B cell (primary cell): ENCODE measurements around the gene C9orf43. TPM values are rescaled to one million over a fixed set of nuclear protein-coding genes. Genes with fewer than 3 reads are reported as not detected.

Experiments
- ATAC-seq: fragments of 200-7000 bp; cut with Tn5 transposase; one replicate; pipeline ENCODE4 v1.10.0; 2021; ENCODE audit warnings: low read depth, mild to moderate bottlenecking, moderate number of reproducible peaks, moderate library complexity
- CTCF ChIA-PET: fragments of 350-600 bp; sonication (Branson Sonifier 250); formaldehyde crosslinking; loops from one replicate; lab custom pipeline; 2021; ENCODE audit warnings: antibody characterized with exemption, inconsistent platforms; lab: Charles Lee
- POLR2A ChIA-PET: fragments of 350-600 bp; sonication (Branson Sonifier 250); formaldehyde crosslinking; loops from one replicate; lab custom pipeline; 2021; ENCODE audit warnings: antibody characterized with exemption; lab: Charles Lee
- DNase-seq: peaks from one replicate; pipeline ENCODE4 v3.0.0; 2013
- H2AFZ ChIP-seq: 2 replicates; pipeline ENCODE4 v1.6.1; 2012; ENCODE audit warnings: mild to moderate bottlenecking, low read depth, low read length; ENCODE audit not compliant: insufficient read depth, poor library complexity, severe bottlenecking
- H3K27ac ChIP-seq, 2 donors: 1 replicate in 1 of 2; 2 replicates in 1 of 2; pipeline ENCODE4 v1.5.1; 2012 to 2013; ENCODE audit warnings: low read length in 2 of 2, mild to moderate bottlenecking in 2 of 2, moderate library complexity in 1 of 2
- H3K27me3 ChIP-seq, 4 experiments: fragments of 200-600 bp in 1 of 4; sonication (generic) in 1 of 4; replicated peaks in 1 of 4; 1 replicate in 2 of 4; 2 replicates in 2 of 4; pipeline versions ENCODE4 v1.6.1 to v1.7.0; 2013 to 2016; ENCODE audit warnings: low read length in 3 of 4, mild to moderate bottlenecking in 2 of 4, mixed read lengths in 1 of 4, moderate library complexity in 1 of 4; ENCODE audit not compliant: insufficient read depth in 4 of 4, control insufficient read depth in 3 of 4; ENCODE audit errors: control extremely low read depth in 1 of 4
- H3K36me3 ChIP-seq, 2 experiments: replicated peaks in 1 of 2; 1 replicate in 1 of 2; 2 replicates in 1 of 2; pipeline versions ENCODE4 v1.6.1 to v1.7.1; 2013; ENCODE audit warnings: low read length in 1 of 2; ENCODE audit not compliant: insufficient read depth in 2 of 2, control insufficient read depth in 1 of 2; ENCODE audit errors: control extremely low read depth in 1 of 2, extremely low read depth in 1 of 2
- H3K4me1 ChIP-seq, 2 donors: fragments of 200-600 bp in 1 of 2; sonication (generic) in 1 of 2; 1 replicate in 1 of 2; 2 replicates in 1 of 2; pipeline versions ENCODE4 v1.5.1 to v1.6.1; 2013 to 2017; ENCODE audit warnings: low read length in 2 of 2; ENCODE audit not compliant: control insufficient read depth in 2 of 2, insufficient read depth in 2 of 2
- H3K4me2 ChIP-seq: replicated peaks from 2 replicates; pipeline ENCODE3; 2012; ENCODE audit warnings: mild to moderate bottlenecking, low read depth, low read length; ENCODE audit not compliant: poor library complexity, severe bottlenecking
- H3K4me3 ChIP-seq, 5 experiments: fragments of 200-600 bp in 1 of 5; sonication (generic) in 1 of 5; 1 replicate in 3 of 5; 2 replicates in 2 of 5; pipeline versions ENCODE4 v1.5.1 to v1.7.0; 2011 to 2016; ENCODE audit warnings: low read length in 4 of 5, mild to moderate bottlenecking in 4 of 5, low read depth in 2 of 5, control low read depth in 1 of 5, moderate library complexity in 1 of 5; ENCODE audit not compliant: insufficient read depth in 1 of 5; ENCODE audit errors: control extremely low read depth in 1 of 5, extremely low read depth in 1 of 5
- H3K79me2 ChIP-seq: fragments of 200-600 bp; sonication (generic); one replicate; pipeline ENCODE4 v1.6.0; 2016; ENCODE audit warnings: low read length; ENCODE audit not compliant: control insufficient read depth, insufficient read depth
- H3K9ac ChIP-seq: fragments of 200-600 bp; sonication (generic); 2 replicates; pipeline ENCODE4 v1.6.1; 2017; ENCODE audit warnings: mild to moderate bottlenecking, low read length, moderate library complexity
- H3K9me3 ChIP-seq, 3 donors: one replicate each; pipeline versions ENCODE4 v1.6.1 to v1.7.1; 2013; ENCODE audit warnings: low read length in 2 of 3; ENCODE audit not compliant: control insufficient read depth in 2 of 3, insufficient read depth in 1 of 3; ENCODE audit errors: control extremely low read depth in 1 of 3
- H4K20me1 ChIP-seq: 2 replicates; pipeline ENCODE4 v1.6.0; 2012; ENCODE audit warnings: mild to moderate bottlenecking, low read length; ENCODE audit not compliant: insufficient read depth, control insufficient read depth, poor library complexity, severe bottlenecking
- H3K27ac Mint-ChIP-seq: one replicate; pipeline ENCODE4 v1.8.0; 2021; ENCODE audit warnings: mixed read lengths
- H3K27me3 Mint-ChIP-seq: one replicate; pipeline ENCODE4 v1.8.0; 2021; ENCODE audit warnings: mixed read lengths
- H3K4me1 Mint-ChIP-seq: one replicate; pipeline ENCODE4 v1.8.0; 2021; ENCODE audit warnings: mixed read lengths
- H3K4me3 Mint-ChIP-seq: one replicate; pipeline ENCODE4 v1.8.0; 2021; ENCODE audit warnings: mixed read lengths
- H3K9me3 Mint-ChIP-seq: one replicate; pipeline ENCODE4 v1.8.0; 2022; ENCODE audit warnings: mixed read lengths; ENCODE audit not compliant: insufficient read depth
- EZH2 ChIP-seq: IDR thresholded peaks from 2 replicates; pipeline ENCODE4 v1.6.1; 2012; ENCODE audit warnings: borderline replicate concordance, low read depth, mild to moderate bottlenecking, moderate library complexity, low read length; ENCODE audit not compliant: insufficient read depth, poor library complexity, severe bottlenecking
- WGBS: methylation state at CpG from one replicate; pipeline ENCODE4 v1.1.5; 2013; ENCODE audit warnings: missing lambda C conversion rate; ENCODE audit not compliant: insufficient coverage; 5-methylcytosine and 5-hydroxymethylcytosine counted together
- intact Hi-C: fragments of 100-400 bp; cut with micrococcal nuclease; formaldehyde crosslinking; loops from one replicate; pipeline ENCODE4 v1.10.0; 2022
- polyA plus RNA-seq: library from polyadenylated mRNA; depleted of rRNA; stranded (reverse); fragments of >200 nt; gene quantifications from 2 replicates; pipeline ENCODE4 v1.2.3, GENCODE V29; 2012
- total RNA-seq, 2 donors: library from RNA; stranded (reverse); fragments of 120-200 nt in 1 of 2; gene quantifications; 1 replicate in 1 of 2; 2 replicates in 1 of 2; pipeline versions ENCODE4 v1.2.3 to v1.2.4, GENCODE V29; 2013 to 2022
- TF ChIP-seq, protein P1 (sequence below): fragments of 200-600 bp; IDR thresholded peaks from one replicate; pipeline ENCODE4 v1.8.0; 2022; ENCODE audit warnings: antibody characterized with exemption, mild to moderate bottlenecking

The C9orf43 gene
- total and polyA plus RNA-seq, 2 donors (not counting 1 experiment from before 2014, with no cell fraction given) = 0.57 to 1.7 TPM

DNA sequence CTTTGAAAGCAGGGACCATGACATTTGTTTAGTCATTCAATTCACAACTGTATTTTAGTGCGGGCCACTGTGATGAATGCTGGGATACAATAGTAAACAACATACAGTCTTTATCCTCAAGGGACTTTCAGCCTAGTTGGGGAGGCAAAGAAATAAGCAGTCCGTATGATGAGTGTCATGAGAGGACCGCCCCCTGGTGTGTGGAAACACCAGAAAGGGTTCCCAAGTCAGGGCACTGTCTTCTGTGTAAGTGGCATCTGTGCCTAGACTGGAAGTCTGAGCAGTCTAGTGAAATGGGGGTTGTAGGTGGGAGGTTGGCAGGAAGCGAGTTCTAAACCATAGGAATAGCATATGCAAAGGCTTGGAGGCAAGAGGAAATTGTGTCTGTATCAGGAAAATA, 6.8 kb downstream of the C9orf43 start:
- Histone ChIP-seq H3K79me2 (no peaks in the 10 kb centered on the region), H3K4me1 (peaks cover 18 to 23% of the 10 kb centered on the region in 2 donors), H3K4me3 (no peak overlapping the region), H3K27ac (peak overlapping the region; percentile 61 to 67), H3K9me3 (no peaks in the 10 kb centered on the region), H3K4me2 (no peak overlapping the region), H4K20me1 (no peaks in the 10 kb centered on the region), H3K27me3 (no peaks in the 10 kb centered on the region), H3K36me3 (no peaks in the 10 kb centered on the region), H2AFZ (no peak overlapping the region), H3K9ac (no peak overlapping the region)
- Mint-ChIP-seq H3K27ac (no peak overlapping the region), H3K9me3 (no peaks in the 10 kb centered on the region), H3K4me3 (no peak overlapping the region), H3K4me1 (no peaks in the 10 kb centered on the region), H3K27me3 (no peaks in the 10 kb centered on the region)
- CTCF ChIA-PET = interaction anchor here (1.9 to 2.3 kb wide), 2 partner anchors 29 to 238 kb away, joined by 5 to 7 read pairs; no protein-coding TSS in a partner anchor
- DNase-seq = no peak
- 81% methylated on average over 3 of the region's 4 CpGs for WGBS
- POLR2A ChIA-PET = no interaction called here
- ATAC-seq = no peak
- intact Hi-C loops = loop anchor here (10.0 kb wide), 1 partner anchor 263 kb away; the partner anchor contains the start of gene SLC31A2
- TF ChIP-seq, protein P1, sequence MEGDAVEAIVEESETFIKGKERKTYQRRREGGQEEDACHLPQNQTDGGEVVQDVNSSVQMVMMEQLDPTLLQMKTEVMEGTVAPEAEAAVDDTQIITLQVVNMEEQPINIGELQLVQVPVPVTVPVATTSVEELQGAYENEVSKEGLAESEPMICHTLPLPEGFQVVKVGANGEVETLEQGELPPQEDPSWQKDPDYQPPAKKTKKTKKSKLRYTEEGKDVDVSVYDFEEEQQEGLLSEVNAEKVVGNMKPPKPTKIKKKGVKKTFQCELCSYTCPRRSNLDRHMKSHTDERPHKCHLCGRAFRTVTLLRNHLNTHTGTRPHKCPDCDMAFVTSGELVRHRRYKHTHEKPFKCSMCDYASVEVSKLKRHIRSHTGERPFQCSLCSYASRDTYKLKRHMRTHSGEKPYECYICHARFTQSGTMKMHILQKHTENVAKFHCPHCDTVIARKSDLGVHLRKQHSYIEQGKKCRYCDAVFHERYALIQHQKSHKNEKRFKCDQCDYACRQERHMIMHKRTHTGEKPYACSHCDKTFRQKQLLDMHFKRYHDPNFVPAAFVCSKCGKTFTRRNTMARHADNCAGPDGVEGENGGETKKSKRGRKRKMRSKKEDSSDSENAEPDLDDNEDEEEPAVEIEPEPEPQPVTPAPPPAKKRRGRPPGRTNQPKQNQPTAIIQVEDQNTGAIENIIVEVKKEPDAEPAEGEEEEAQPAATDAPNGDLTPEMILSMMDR = no peak
- no peak for TF ChIP-seq EZH2

DNA sequence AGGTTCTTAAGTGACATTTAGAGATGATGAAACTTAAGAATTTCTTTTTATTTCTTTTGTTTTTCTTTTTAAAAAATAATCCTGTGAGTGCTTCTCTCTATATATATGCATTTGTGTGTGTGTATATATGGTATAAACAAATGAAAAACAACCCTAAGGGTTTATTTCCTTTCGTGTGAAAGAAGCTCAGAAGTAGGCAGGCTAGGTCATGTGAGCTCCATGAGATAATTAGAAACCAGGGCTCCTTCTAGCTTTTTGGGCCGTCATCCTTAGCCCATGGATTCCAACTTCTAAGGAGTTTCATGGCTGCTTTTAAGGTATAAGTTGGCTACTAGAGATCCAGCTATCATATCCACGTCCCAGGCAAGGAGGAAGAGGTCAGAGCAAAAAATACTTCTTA, 11.2 kb downstream of the C9orf43 start:
- no peak overlapping the region for H3K27ac ChIP-seq
- no peak overlapping the region for H3K4me2 ChIP-seq
- H3K27ac Mint-ChIP-seq = no peak overlapping the region
- H3K9ac ChIP-seq = no peak overlapping the region
- H3K27me3 ChIP-seq = peaks cover 0 to 4% (median 0%) of the 10 kb centered on the region in 4 experiments
- H3K4me1 Mint-ChIP-seq = no peaks in the 10 kb centered on the region
- no peak for DNase-seq
- H3K79me2 ChIP-seq = no peaks in the 10 kb centered on the region
- no peak for ATAC-seq
- no peak overlapping the region for H3K4me3 ChIP-seq
- H3K36me3 ChIP-seq = no peaks in the 10 kb centered on the region
- no peaks in the 10 kb centered on the region for H4K20me1 ChIP-seq
- intact Hi-C loops = no loop called here
- H3K27me3 Mint-ChIP-seq = peaks cover 10% of the 10 kb centered on the region
- TF ChIP-seq, protein P1 = no peak
- no peak for TF ChIP-seq EZH2
- ChIA-PET CTCF (interaction anchor here (1.3 kb wide), 1 partner anchor 234 kb away, joined by 3 read pairs; no protein-coding TSS in a partner anchor), POLR2A (interaction anchor here (0.7 kb wide), 1 partner anchor 12 kb away, joined by 3 read pairs; no protein-coding TSS in a partner anchor)
- H2AFZ ChIP-seq = no peak overlapping the region
- H3K9me3 ChIP-seq = no peaks in the 10 kb centered on the region
- no peak overlapping the region for H3K4me3 Mint-ChIP-seq
- WGBS = 100% methylated on average over 1 of the region's 3 CpGs
- no peaks in the 10 kb centered on the region for H3K9me3 Mint-ChIP-seq
- peaks cover 7 to 10% of the 10 kb centered on the region in 2 donors for H3K4me1 ChIP-seq
